SK-N-SH (cell line): Measurements from ENCODE around the gene ELP4.

Experiments used
- FOXM1 ChIP-seq: IDR thresholded peaks from 2 replicates; pipeline ENCODE4 v1.4.0; 2012; ENCODE audit warnings: low read depth, mild to moderate bottlenecking
- MAX ChIP-seq: IDR thresholded peaks from 2 replicates; pipeline ENCODE4 v1.4.0; 2012; ENCODE audit warnings: low read depth
- YY1 ChIP-seq: IDR thresholded peaks from 2 replicates; pipeline ENCODE4 v1.4.0; 2012; ENCODE audit warnings: low read depth, mild to moderate bottlenecking
- TF ChIP-seq, protein P1 (sequence below): fragments of 200-600 bp; sonication (generic); IDR thresholded peaks from 2 replicates; pipeline ENCODE4 v1.6.1; 2017; ENCODE audit warnings: antibody characterized with exemption, mild to moderate bottlenecking, moderate library complexity

GRCh38 chr11:31598454-31598853 is 88.9 kb downstream of the ELP4 start:
- TF ChIP-seq YY1, result no peak
- no peak for TF ChIP-seq FOXM1
- TF ChIP-seq, protein P1, sequence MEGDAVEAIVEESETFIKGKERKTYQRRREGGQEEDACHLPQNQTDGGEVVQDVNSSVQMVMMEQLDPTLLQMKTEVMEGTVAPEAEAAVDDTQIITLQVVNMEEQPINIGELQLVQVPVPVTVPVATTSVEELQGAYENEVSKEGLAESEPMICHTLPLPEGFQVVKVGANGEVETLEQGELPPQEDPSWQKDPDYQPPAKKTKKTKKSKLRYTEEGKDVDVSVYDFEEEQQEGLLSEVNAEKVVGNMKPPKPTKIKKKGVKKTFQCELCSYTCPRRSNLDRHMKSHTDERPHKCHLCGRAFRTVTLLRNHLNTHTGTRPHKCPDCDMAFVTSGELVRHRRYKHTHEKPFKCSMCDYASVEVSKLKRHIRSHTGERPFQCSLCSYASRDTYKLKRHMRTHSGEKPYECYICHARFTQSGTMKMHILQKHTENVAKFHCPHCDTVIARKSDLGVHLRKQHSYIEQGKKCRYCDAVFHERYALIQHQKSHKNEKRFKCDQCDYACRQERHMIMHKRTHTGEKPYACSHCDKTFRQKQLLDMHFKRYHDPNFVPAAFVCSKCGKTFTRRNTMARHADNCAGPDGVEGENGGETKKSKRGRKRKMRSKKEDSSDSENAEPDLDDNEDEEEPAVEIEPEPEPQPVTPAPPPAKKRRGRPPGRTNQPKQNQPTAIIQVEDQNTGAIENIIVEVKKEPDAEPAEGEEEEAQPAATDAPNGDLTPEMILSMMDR, result no peak
- TF ChIP-seq MAX, result no peak
